Measurements from ENCODE around the gene PCSK4. TPM values are rescaled to one million over a fixed set of nuclear protein-coding genes. Genes with fewer than 3 reads are reported as not detected.

PCSK4 gene
- total RNA-seq, 1 experiment from 2014 or later, result 3.4 TPM

DNA sequence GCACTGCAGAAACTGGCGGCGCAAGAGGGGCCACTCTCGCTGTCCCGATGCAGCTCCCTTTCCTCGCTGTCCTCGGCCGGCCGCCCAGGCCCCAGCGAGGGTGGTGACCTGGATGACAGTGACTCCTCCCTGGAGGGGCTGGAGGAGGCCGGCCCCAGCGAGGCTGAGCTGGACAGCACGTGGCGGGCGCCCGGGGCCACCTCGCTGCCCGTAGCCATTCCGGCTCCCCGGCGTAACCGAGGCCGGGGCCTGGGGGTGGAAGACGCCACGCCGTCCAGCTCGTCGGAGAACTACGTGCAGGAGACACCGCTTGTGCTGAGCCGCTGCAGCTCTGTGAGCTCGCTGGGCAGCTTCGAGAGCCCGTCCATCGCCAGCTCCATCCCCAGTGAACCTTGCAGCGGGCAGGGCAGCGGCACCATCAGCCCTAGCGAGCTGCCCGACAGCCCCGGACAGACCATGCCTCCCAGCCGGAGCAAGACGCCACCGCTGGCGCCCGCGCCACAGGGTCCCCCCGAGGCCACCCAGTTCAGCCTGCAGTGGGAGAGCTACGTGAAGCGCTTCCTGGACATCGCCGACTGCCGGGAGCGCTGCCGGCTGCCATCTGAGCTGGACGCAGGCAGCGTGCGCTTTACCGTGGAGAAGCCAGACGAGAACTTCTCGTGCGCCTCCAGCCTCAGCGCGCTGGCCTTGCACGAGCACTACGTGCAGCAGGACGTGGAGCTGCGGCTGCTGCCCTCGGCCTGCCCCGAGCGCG lies 23.5 kb downstream of the PCSK4 start:
- TF ChIP-seq CTCF (IDR thresholded peaks at IDR 0.05; ENCODE audit: unreplicated experiment), result no peak
- intact Hi-C loops (cut with micrococcal nuclease), result no loop called here
- no TSS peak for BruUV-seq (replicated peaks)
- ChIA-PET CTCF (interaction anchor here (0.8 to 1.2 kb wide), 3 partner anchors 8 to 21 kb away, joined by 3 to 4 read pairs (median 3); no protein-coding TSS in a partner anchor), POLR2A (interaction anchor here (0.6 to 1.2 kb wide), 3 partner anchors 8 to 126 kb away, joined by 3 to 4 read pairs (median 3); partner anchors contain the start of gene MBD3)
- no peak for DNase-seq (ENCODE audit: unreplicated experiment)
- no peak overlapping the region for H3K27ac Mint-ChIP-seq (ENCODE audit: low read depth, unreplicated experiment)
- H3K27me3 Mint-ChIP-seq (ENCODE audit: insufficient read depth, unreplicated experiment), result no peaks in the 10 kb centered on the region
- no peaks in the 10 kb centered on the region for H3K4me1 Mint-ChIP-seq (ENCODE audit: insufficient read depth, unreplicated experiment)
- H3K36me3 Mint-ChIP-seq (ENCODE audit: insufficient read depth, unreplicated experiment), result peaks cover 12% of the 10 kb centered on the region
- no peaks in the 10 kb centered on the region for H3K9me3 Mint-ChIP-seq (ENCODE audit: unreplicated experiment)
- H3K4me3 Mint-ChIP-seq (ENCODE audit: unreplicated experiment), result no peak overlapping the region

- POLR2A ChIA-PET, result interaction anchor here (0.6 to 1.2 kb wide), 3 partner anchors 12 to 127 kb away, joined by 3 to 5 read pairs (median 4); partner anchors contain the start of gene MBD3
These were observed 24.1 kb downstream of the PCSK4 start for GRCh38 chr19:1466018-1466460.

DNA sequence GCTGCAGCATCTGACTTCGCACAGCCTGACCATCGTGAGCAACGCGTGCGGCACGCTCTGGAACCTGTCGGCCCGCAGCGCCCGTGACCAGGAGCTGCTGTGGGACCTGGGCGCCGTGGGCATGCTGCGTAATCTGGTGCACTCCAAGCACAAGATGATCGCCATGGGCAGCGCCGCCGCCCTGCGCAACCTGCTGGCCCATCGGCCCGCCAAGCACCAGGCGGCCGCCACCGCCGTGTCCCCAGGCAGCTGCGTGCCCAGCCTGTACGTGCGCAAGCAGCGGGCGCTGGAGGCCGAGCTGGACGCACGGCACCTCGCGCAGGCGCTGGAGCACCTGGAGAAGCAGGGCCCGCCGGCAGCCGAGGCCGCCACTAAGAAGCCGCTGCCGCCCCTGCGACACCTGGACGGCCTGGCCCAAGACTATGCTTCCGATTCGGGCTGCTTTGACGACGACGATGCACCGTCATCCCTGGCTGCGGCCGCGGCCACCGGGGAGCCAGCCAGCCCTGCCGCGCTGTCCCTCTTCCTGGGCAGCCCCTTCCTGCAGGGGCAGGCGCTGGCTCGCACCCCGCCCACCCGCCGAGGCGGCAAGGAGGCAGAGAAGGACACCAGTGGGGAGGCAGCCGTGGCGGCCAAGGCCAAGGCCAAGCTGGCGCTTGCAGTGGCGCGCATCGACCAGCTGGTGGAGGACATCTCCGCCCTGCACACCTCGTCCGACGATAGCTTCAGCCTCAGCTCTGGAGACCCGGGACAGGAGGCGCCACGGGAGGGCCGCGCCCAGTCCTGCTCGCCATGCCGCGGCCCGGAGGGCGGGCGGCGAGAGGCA lies 24.7 kb downstream of the PCSK4 start:
- TF ChIP-seq CTCF (IDR thresholded peaks at IDR 0.05; ENCODE audit: unreplicated experiment), result peak; percentile 33
- H3K27me3 Mint-ChIP-seq (ENCODE audit: insufficient read depth, unreplicated experiment), result no peaks in the 10 kb centered on the region
- no TSS peak for BruUV-seq (replicated peaks)
- DNase-seq (ENCODE audit: unreplicated experiment), result peak; percentile 55
- CTCF ChIA-PET, result interaction anchor here (0.5 to 1.2 kb wide), 4 partner anchors 7 to 21 kb away, joined by 3 to 4 read pairs (median 3); no protein-coding TSS in a partner anchor
- POLR2A ChIA-PET, result interaction anchor here (0.8 to 1.2 kb wide), 2 partner anchors 11 to 26 kb away, joined by 4 to 5 read pairs; no protein-coding TSS in a partner anchor
- intact Hi-C loops (cut with micrococcal nuclease), result loop anchor here (2.0 kb wide), 1 partner anchor 47 kb away; the partner anchor contains the start of gene ADAMTSL5
- no peak overlapping the region for H3K27ac Mint-ChIP-seq (ENCODE audit: low read depth, unreplicated experiment)
- H3K36me3 Mint-ChIP-seq (ENCODE audit: insufficient read depth, unreplicated experiment), result peaks cover 12% of the 10 kb centered on the region
- H3K4me1 Mint-ChIP-seq (ENCODE audit: insufficient read depth, unreplicated experiment), result no peaks in the 10 kb centered on the region
- H3K4me3 Mint-ChIP-seq (ENCODE audit: unreplicated experiment), result no peak overlapping the region
- H3K9me3 Mint-ChIP-seq (ENCODE audit: unreplicated experiment), result no peaks in the 10 kb centered on the region

More at GRCh38 chr19:1466018-1466460, 24.1 kb downstream of the PCSK4 start:
- TF ChIP-seq CTCF (IDR thresholded peaks at IDR 0.05; ENCODE audit: unreplicated experiment), result no peak
- intact Hi-C loops (cut with micrococcal nuclease), result no loop called here
- H3K27ac Mint-ChIP-seq (ENCODE audit: low read depth, unreplicated experiment), result no peak overlapping the region
- H3K36me3 Mint-ChIP-seq (ENCODE audit: insufficient read depth, unreplicated experiment), result peaks cover 12% of the 10 kb centered on the region
- H3K27me3 Mint-ChIP-seq (ENCODE audit: insufficient read depth, unreplicated experiment), result no peaks in the 10 kb centered on the region
- H3K4me3 Mint-ChIP-seq (ENCODE audit: unreplicated experiment), result no peak overlapping the region
- no peaks in the 10 kb centered on the region for H3K4me1 Mint-ChIP-seq (ENCODE audit: insufficient read depth, unreplicated experiment)
- H3K9me3 Mint-ChIP-seq (ENCODE audit: unreplicated experiment), result no peaks in the 10 kb centered on the region
- CTCF ChIA-PET, result interaction anchor here (0.5 to 1.2 kb wide), 5 partner anchors 8 to 22 kb away, joined by 3 to 4 read pairs (median 3); no protein-coding TSS in a partner anchor
- DNase-seq (ENCODE audit: unreplicated experiment), result no peak
- no TSS peak for BruUV-seq (replicated peaks)

All from MCF 10A (cell line).